ENCODE measurements around the gene ABCG1. TPM values are rescaled to one million over a fixed set of nuclear protein-coding genes. Genes with fewer than 3 reads are reported as not detected.

ABCG1 gene
- total RNA-seq, 2 experiments from 2014 or later = 6.7 to 13.2 TPM

DNA sequence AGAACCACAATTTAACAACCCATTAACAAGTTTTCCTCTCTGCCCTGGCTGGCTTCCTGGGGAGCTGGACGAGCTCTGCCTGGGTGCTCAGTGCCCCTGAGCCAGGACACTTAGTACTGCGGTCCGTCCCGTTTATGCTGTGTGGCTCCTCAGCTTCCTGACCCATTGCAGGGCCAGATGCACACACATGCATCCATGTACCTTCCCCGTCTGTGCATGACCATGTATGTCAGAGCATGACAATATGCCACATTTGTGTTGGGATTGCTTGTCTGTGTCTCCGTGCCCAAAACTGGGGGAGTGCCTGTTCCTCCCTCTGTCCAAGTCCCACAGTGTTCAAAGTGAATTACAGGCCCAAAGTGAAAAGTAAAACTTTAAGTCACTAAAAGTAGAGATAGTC is 106.0 kb downstream of the ABCG1 start:
- CTCF ChIA-PET = interaction anchor here (1.0 kb wide), 1 partner anchor 57 kb away, joined by 3 read pairs; no protein-coding TSS in a partner anchor
- no peak for DNase-seq
- H3K4me3 Mint-ChIP-seq = no peak overlapping the region
- H3K4me1 Mint-ChIP-seq = peaks cover 3% of the 10 kb centered on the region
- no peaks in the 10 kb centered on the region for H3K36me3 Mint-ChIP-seq
- no peaks in the 10 kb centered on the region for H3K9me3 Mint-ChIP-seq (ENCODE audit: low read depth)
- ATAC-seq = no peak
- H3K27ac Mint-ChIP-seq = no peak overlapping the region
- peaks cover 32% of the 10 kb centered on the region for H3K27me3 Mint-ChIP-seq

DNA sequence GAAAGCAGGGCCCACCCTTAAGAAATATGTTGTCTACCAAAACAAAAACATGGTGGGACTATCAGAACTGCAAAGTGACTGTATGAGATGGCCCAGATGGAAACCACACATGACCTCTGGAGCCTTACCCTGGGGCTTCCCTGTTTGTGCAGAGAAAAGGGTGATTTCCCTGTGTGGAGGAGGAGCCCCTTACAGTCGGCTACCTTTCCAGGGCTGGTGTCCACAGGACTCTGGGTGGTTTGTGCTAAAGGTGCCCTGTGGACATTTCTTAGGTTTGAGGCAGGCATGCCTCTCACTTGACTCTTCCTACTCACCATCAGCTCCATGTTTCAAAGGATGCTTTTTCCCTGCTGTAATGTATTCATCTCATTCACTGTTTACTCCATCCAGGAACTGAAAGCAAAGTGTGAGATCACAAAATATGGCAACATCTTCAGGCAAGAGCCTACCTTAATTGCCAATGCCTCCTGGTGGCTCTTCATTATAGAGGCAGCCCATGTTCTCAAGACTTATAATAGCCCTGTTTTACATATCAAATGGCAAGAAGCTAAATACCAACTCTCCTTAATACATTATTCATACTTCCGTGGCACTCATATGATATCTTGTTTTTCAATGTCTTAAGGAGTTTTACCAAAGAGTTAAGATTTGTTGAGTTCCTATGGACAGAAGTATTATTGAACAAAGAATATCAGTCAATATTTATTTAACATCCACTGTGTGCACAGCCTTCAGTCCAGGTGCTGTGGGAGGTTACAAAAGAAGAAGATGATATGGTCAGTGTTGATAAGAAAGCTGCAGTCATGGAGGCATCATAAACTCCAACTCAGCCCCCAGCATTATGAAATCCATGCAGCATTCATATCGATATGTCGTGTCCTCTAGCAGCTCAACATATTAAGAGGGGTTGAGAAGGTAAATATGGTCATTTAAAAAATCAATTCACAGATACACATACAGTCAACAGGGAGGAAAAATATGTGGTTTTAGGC is 111.7 kb downstream of the ABCG1 start:
- DNase-seq (peak; percentile 26), ATAC-seq (no peak)
- H3K27ac Mint-ChIP-seq = no peak overlapping the region
- H3K4me3 Mint-ChIP-seq = no peak overlapping the region
- peaks cover 10% of the 10 kb centered on the region for H3K36me3 Mint-ChIP-seq
- H3K4me1 Mint-ChIP-seq = peaks cover 1% of the 10 kb centered on the region
- peaks cover 36% of the 10 kb centered on the region for H3K27me3 Mint-ChIP-seq
- peaks cover 7% of the 10 kb centered on the region for H3K9me3 Mint-ChIP-seq (ENCODE audit: low read depth)
- CTCF ChIA-PET = no interaction called here

- CTCF ChIA-PET = no interaction called here
These were observed 112.7 kb downstream of the ABCG1 start for GRCh38 chr21:42331660-42332059.

DNA sequence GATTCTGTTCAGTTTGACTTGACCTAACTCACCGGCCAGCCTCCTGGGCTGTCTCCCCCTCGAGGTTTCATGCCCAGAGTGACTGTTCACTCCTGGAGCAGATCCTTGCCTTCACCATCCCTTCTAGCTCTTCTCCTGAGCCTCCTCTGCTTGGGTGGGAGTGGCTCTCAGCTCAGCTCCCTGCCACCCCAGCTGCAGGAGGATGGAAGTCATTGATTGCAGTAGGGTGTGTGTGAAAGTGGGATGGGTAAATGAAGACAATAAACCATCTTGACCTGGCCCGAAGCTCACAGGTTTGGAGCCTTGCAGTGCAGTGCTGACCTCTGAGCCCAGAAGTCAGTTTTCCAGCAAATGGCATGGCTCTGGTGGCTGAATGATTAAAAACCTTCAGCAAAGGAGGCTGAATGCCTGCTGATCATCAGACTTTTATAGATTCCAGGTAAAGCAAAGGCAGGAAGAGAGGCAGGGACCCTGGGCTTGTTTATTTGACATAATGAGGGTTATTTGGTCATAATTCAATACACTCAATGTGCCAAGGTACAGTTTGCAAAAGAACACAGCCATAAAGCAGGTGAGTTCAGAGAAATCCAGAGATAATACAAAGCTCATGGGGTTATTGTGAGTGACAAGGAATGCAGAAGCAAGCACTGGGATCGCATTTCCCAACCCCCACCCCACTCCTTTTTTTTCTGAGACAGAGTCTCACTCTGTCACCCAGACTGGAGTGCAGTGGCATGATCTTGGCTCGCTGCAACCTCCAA is 113.8 kb downstream of the ABCG1 start:
- H3K4me3 Mint-ChIP-seq = no peak overlapping the region

More at GRCh38 chr21:42331660-42332059, 112.7 kb downstream of the ABCG1 start:
- peaks cover 1% of the 10 kb centered on the region for H3K4me1 Mint-ChIP-seq
- no peak overlapping the region for H3K4me3 Mint-ChIP-seq
- no peak overlapping the region for H3K27ac Mint-ChIP-seq
- peaks cover 10% of the 10 kb centered on the region for H3K36me3 Mint-ChIP-seq
- no peak for ATAC-seq
- DNase-seq = no peak
- H3K9me3 Mint-ChIP-seq (ENCODE audit: low read depth) = peaks cover 7% of the 10 kb centered on the region
- H3K27me3 Mint-ChIP-seq = peaks cover 39% of the 10 kb centered on the region

DNA sequence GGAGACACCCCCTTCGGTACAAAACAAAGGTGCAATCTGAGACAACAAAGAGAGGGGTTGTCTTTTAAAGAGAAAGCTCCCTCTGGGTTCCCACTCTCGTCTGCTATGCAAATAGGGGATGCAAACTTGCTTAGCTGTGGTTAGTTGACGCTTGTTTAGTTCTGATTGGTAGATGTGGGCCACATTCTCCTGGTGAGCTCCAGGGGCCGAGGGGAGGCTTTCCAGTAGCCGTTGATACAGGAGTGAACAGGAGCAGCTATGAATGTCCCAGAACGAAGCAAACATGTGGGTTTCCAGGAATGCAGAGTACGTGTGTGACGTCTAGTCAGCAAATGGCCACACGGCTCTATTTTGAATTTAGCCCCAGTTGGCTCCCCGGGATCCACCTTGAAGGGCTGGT is 117.1 kb downstream of the ABCG1 start:
- H3K4me3 Mint-ChIP-seq = no peak overlapping the region
- H3K9me3 Mint-ChIP-seq (ENCODE audit: low read depth) = peaks cover 5% of the 10 kb centered on the region
- peaks cover 8% of the 10 kb centered on the region for H3K36me3 Mint-ChIP-seq
- peaks cover 27% of the 10 kb centered on the region for H3K4me1 Mint-ChIP-seq
- CTCF ChIA-PET = interaction anchor here (1.0 to 4.6 kb wide), 4 partner anchors 26 to 124 kb away, joined by 3 to 24 read pairs (median 4); no protein-coding TSS in a partner anchor
- no peak overlapping the region for H3K27ac Mint-ChIP-seq
- H3K27me3 Mint-ChIP-seq = peaks cover 35% of the 10 kb centered on the region
- DNase-seq = peak; percentile 15
- ATAC-seq = no peak

More for the DNA sequence above, 113.8 kb downstream of the ABCG1 start:
- CTCF ChIA-PET = no interaction called here
- DNase-seq (peak; percentile 25), ATAC-seq (no peak)
- H3K36me3 Mint-ChIP-seq = peaks cover 10% of the 10 kb centered on the region
- no peak overlapping the region for H3K27ac Mint-ChIP-seq
- peaks cover 7% of the 10 kb centered on the region for H3K9me3 Mint-ChIP-seq (ENCODE audit: low read depth)
- peaks cover 40% of the 10 kb centered on the region for H3K27me3 Mint-ChIP-seq
- H3K4me1 Mint-ChIP-seq = peaks cover 4% of the 10 kb centered on the region

- ATAC-seq = no peak
- CTCF ChIA-PET = interaction anchor here (0.5 to 4.6 kb wide), 12 partner anchors 10 to 197 kb away, joined by 3 to 24 read pairs (median 4); partner anchors contain the start of gene UBASH3A
These were observed 118.3 kb downstream of the ABCG1 start for GRCh38 chr21:42337276-42337675.

DNA sequence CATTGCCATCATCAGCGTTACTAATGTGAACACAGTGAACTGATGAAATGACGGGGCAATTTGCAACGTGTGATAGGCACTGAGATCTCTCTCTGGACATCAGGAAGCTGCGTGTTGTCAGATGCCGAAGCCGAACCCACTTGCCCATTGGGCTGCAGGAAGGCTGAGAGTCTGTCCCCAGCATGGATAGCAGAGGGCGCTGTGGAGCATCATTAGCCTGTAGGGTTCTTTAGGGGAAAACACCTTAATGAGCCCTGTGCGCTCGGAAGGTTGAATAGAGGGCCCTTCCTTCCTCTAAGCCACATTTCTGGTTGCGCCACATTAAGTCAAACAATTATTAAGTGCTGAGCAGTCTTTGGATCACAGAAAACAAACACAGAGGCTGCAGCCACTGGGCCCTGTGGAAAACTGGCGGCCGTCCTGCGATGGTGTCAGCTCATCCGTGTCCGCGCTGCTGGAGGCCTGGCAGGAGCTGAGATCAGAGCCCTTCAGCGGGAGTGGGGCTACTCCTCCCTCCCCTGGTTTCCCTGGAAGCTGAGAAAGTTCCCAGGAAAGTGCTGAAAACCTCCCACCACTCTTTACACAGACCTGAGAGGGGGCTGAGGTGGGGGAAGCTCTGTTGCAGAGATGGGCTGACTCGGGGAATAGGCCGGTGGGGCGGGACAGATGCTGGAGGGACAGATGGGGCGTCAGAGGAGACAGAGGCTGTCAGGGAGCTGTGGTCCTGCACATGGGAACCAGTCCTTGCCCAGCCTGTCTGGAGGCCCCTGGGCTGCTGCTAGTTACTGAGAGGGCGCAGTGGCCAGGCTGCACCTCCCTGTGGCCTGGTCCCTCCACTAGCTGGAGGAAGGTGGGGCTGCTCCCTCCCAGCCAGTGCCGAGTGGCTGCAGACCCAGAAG is 119.1 kb downstream of the ABCG1 start:
- Mint-ChIP-seq H3K27ac (no peak overlapping the region), H3K27me3 (peaks cover 18% of the 10 kb centered on the region), H3K4me1 (peaks cover 27% of the 10 kb centered on the region), H3K4me3 (no peak overlapping the region), H3K36me3 (no peaks in the 10 kb centered on the region), H3K9me3 (ENCODE audit: low read depth) (no peaks in the 10 kb centered on the region)
- DNase-seq (peak; percentile 87), ATAC-seq (peak; percentile 90)
- CTCF ChIA-PET = interaction anchor here (0.5 to 4.6 kb wide), 18 partner anchors 9 to 220 kb away, joined by 3 to 24 read pairs (median 4); partner anchors contain the start of gene UBASH3A

More at GRCh38 chr21:42337276-42337675, 118.3 kb downstream of the ABCG1 start:
- Mint-ChIP-seq H3K4me3 (no peak overlapping the region), H3K4me1 (peaks cover 27% of the 10 kb centered on the region), H3K36me3 (no peaks in the 10 kb centered on the region), H3K9me3 (ENCODE audit: low read depth) (no peaks in the 10 kb centered on the region), H3K27me3 (peaks cover 25% of the 10 kb centered on the region), H3K27ac (no peak overlapping the region)
- peak; percentile 2 for DNase-seq

- H3K27ac Mint-ChIP-seq = no peak overlapping the region
- peak; percentile 50 for DNase-seq
These were observed 120.1 kb downstream of the ABCG1 start for GRCh38 chr21:42338729-42339715.

GRCh38 chr21:42340187-42341050 is 121.5 kb downstream of the ABCG1 start:
- peaks cover 13% of the 10 kb centered on the region for H3K27me3 Mint-ChIP-seq
- H3K4me3 Mint-ChIP-seq = no peak overlapping the region
- no peak for ATAC-seq
- CTCF ChIA-PET = no interaction called here
- DNase-seq = peak; percentile 37
- no peak overlapping the region for H3K27ac Mint-ChIP-seq
- H3K36me3 Mint-ChIP-seq = no peaks in the 10 kb centered on the region
- H3K4me1 Mint-ChIP-seq = peaks cover 27% of the 10 kb centered on the region
- H3K9me3 Mint-ChIP-seq (ENCODE audit: low read depth) = no peaks in the 10 kb centered on the region

More at GRCh38 chr21:42338729-42339715, 120.1 kb downstream of the ABCG1 start:
- ATAC-seq = peak; percentile 55
- CTCF ChIA-PET = interaction anchor here (0.8 to 4.6 kb wide), 12 partner anchors 8 to 221 kb away, joined by 3 to 24 read pairs (median 4); no protein-coding TSS in a partner anchor
- Mint-ChIP-seq H3K4me3 (no peak overlapping the region), H3K27me3 (peaks cover 18% of the 10 kb centered on the region), H3K4me1 (peaks cover 27% of the 10 kb centered on the region), H3K9me3 (ENCODE audit: low read depth) (no peaks in the 10 kb centered on the region), H3K36me3 (no peaks in the 10 kb centered on the region)

DNA sequence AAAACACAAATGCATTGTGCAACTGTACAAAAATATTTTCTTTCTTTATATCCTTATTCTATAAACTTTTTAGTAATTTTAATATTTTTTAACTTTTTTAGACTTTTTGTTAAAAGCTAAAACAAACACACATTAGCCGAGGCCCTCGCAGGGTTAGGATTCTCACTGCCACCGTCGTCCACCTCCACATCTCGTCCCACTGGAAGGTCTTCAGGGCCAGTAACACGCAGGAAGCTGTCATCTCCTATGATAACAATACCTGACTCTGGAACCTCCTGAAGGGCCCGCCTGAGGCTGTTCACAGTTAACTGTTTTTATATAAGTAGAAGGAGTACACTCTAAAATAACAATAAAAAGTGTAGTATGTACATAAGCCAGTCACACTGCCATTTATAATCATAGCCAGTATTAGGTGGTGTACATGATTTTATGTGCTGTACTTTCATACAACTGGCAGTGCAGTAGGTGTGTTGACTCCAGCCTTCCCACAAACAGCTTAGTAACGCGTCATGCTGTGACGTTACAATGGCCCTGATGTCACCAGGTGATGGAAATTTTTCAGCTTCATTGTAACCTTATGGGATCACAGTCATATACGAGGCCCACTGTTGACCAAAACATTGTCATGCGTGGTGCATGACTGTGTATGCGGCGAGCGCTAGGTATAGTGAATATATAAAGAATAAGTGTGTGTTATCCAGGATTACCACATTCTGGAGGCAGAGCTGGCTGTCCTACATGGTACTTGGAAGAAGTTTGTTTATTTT is 123.0 kb downstream of the ABCG1 start:
- no peak for ATAC-seq
- no peaks in the 10 kb centered on the region for H3K36me3 Mint-ChIP-seq
- H3K9me3 Mint-ChIP-seq (ENCODE audit: low read depth) = no peaks in the 10 kb centered on the region

More for the DNA sequence above, 123.0 kb downstream of the ABCG1 start:
- CTCF ChIA-PET = interaction anchor here (0.7 to 1.0 kb wide), 3 partner anchors 39 to 196 kb away, joined by 3 to 6 read pairs (median 3); partner anchors contain the start of gene UBASH3A
- H3K27ac Mint-ChIP-seq = no peak overlapping the region
- peaks cover 4% of the 10 kb centered on the region for H3K27me3 Mint-ChIP-seq
- no peak for DNase-seq
- no peak overlapping the region for H3K4me3 Mint-ChIP-seq
- H3K4me1 Mint-ChIP-seq = peaks cover 27% of the 10 kb centered on the region
